SK-N-MC (cell line): ENCODE data around the gene FBRSL1.

ENCODE experiments used
- EZH2 ChIP-seq: fragments of 200-600 bp; sonication (generic); IDR thresholded peaks from one replicate; pipeline ENCODE4 v1.6.1; 2017; ENCODE audit warnings: antibody characterized with exemption
- POLR2AphosphoS5 ChIP-seq: IDR thresholded peaks from 2 replicates; pipeline ENCODE4 v1.6.1; 2012; ENCODE audit warnings: mild to moderate bottlenecking, low read depth, low read length, borderline replicate concordance

DNA sequence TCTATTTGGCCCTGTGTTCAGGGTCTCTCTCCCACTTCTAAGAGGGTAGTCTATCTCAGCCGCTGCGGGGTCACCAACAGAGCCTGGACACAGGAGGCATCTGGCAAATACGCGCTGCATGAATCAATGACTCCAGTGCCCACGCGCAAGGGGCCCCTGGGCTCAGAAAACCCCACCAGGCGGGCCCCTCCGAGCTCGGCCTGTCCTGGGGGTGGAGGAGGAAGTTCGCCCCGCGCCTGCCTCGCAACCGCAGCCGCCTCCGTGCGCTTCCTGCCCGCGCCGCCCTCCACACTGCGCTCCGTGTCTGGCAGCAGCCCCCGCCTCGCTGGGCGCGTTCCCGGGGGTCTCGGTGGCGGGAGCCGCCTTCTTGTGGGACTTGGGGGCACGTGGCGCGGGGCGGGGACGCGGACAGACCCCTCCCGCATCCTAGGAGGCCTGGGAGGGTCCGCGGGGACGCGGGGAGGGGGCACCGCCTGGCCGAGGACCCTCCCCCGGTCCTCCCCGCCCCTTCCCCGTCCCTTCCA lies 811 bp upstream of the FBRSL1 start:
- TF ChIP-seq POLR2AphosphoS5 (no peak), EZH2 (no peak)
